Endodermal cell (in vitro differentiated cells): ENCODE results near the gene MAPK10. TPM values are rescaled to one million over a fixed set of nuclear protein-coding genes. Genes with fewer than 3 reads are reported as not detected.

Experiments used
- DNase-seq: peaks from one replicate; pipeline ENCODE4 v3.0.0-alpha.2; 2017
- H3K27ac ChIP-seq: 2 replicates; pipeline ENCODE4 v1.5.1; 2013; ENCODE audit warnings: mild to moderate bottlenecking, low read depth, low read length, moderate library complexity
- H3K27me3 ChIP-seq: 2 replicates; pipeline ENCODE4 v1.6.1; 2013; ENCODE audit warnings: mild to moderate bottlenecking, low read length, moderate library complexity; ENCODE audit not compliant: insufficient read depth, control insufficient read depth, poor library complexity, severe bottlenecking
- H3K36me3 ChIP-seq: 2 replicates; pipeline ENCODE4 v1.7.0; 2013; ENCODE audit warnings: mild to moderate bottlenecking, low read length, moderate library complexity; ENCODE audit not compliant: control insufficient read depth, insufficient read depth
- H3K4me1 ChIP-seq: one replicate; pipeline ENCODE4 v1.7.0; 2013; ENCODE audit warnings: low read length; ENCODE audit not compliant: control insufficient read depth, insufficient read depth
- H3K4me3 ChIP-seq: 2 replicates; pipeline ENCODE4 v1.5.1; 2013; ENCODE audit warnings: mild to moderate bottlenecking, low read length, moderate library complexity
- H3K9ac ChIP-seq: 2 replicates; pipeline ENCODE4 v1.6.1; 2013; ENCODE audit warnings: mild to moderate bottlenecking, low read length, moderate library complexity; ENCODE audit not compliant: poor library complexity, severe bottlenecking; ENCODE audit errors: extremely low read depth
- H3K9me3 ChIP-seq: 2 replicates; pipeline ENCODE4 v1.6.1; 2013; ENCODE audit warnings: mild to moderate bottlenecking, low read length, moderate library complexity; ENCODE audit not compliant: control insufficient read depth
- H3K27ac Mint-ChIP-seq: 2 replicates; pipeline ENCODE4 v1.8.0; 2020; ENCODE audit warnings: mixed read lengths
- H3K27me3 Mint-ChIP-seq: 2 replicates; pipeline ENCODE4 v1.8.0; 2021; ENCODE audit warnings: mild to moderate bottlenecking, mixed read lengths; ENCODE audit not compliant: insufficient read depth
- H3K36me3 Mint-ChIP-seq: 2 replicates; pipeline ENCODE4 v1.8.0; 2020; ENCODE audit warnings: low read depth, mixed read lengths
- H3K4me1 Mint-ChIP-seq: 2 replicates; pipeline ENCODE4 v1.8.0; 2020; ENCODE audit warnings: mixed read lengths
- H3K4me3 Mint-ChIP-seq: 2 replicates; pipeline ENCODE4 v1.8.0; 2020; ENCODE audit warnings: mild to moderate bottlenecking, moderate library complexity, mixed read lengths
- H3K9me3 Mint-ChIP-seq: 2 replicates; pipeline ENCODE4 v1.8.0; 2020; ENCODE audit warnings: mild to moderate bottlenecking, mixed read lengths
- CTCF ChIP-seq: fragments of 200-600 bp; sonication (generic); conservative IDR thresholded peaks from 2 replicates; pipeline ENCODE4 v1.5.0; 2021; ENCODE audit warnings: antibody characterized with exemption, mild to moderate bottlenecking
- WGBS, 2 experiments: methylation state at CpG; one replicate each; pipeline versions ENCODE4 v1.1.5 to v1.1.7; 2013; ENCODE audit warnings: missing lambda C conversion rate in 2 of 2, mixed read lengths in 1 of 2; ENCODE audit not compliant: insufficient coverage in 1 of 2, insufficient read length in 1 of 2; 5-methylcytosine and 5-hydroxymethylcytosine counted together
- total RNA-seq, 2 donors: library from RNA; stranded (reverse); fragmentation: NEBNext Ultra II Directional in 1 of 2; extraction: Animal tissue kit (Norgen Biotek cat#: 25700) in 1 of 2; gene quantifications; 2 replicates in 1 of 2; 3 replicates in 1 of 2; pipeline ENCODE4 v1.2.1, GENCODE V29; 2021

Gene MAPK10
- total RNA-seq, 2 donors from 2014 or later: 45.1 to 70.2 TPM

GRCh38 chr4:85995361-85995760 lies 364.5 kb downstream of the MAPK10 start:
- H3K36me3 ChIP-seq: peaks cover 56% of the 10 kb centered on the region
- Mint-ChIP-seq H3K9me3 (no peaks in the 10 kb centered on the region), H3K4me1 (no peaks in the 10 kb centered on the region), H3K27me3 (no peaks in the 10 kb centered on the region), H3K4me3 (no peak overlapping the region), H3K36me3 (peaks cover 46% of the 10 kb centered on the region), H3K27ac (no peak overlapping the region)
- no peak overlapping the region for H3K4me3 ChIP-seq
- H3K9me3 ChIP-seq: no peaks in the 10 kb centered on the region
- no peaks in the 10 kb centered on the region for H3K4me1 ChIP-seq
- TF ChIP-seq CTCF: no peak
- H3K9ac ChIP-seq: no peak overlapping the region
- 90 to 92% methylated on average over 6 of the region's 6 CpGs for WGBS, 2 experiments
- H3K27ac ChIP-seq: no peak overlapping the region
- H3K27me3 ChIP-seq: no peaks in the 10 kb centered on the region
- DNase-seq: no peak

- Histone ChIP-seq H3K4me1 (no peaks in the 10 kb centered on the region), H3K36me3 (peaks cover 63% of the 10 kb centered on the region), H3K9me3 (no peaks in the 10 kb centered on the region), H3K4me3 (no peak overlapping the region), H3K27me3 (no peaks in the 10 kb centered on the region), H3K27ac (no peak overlapping the region), H3K9ac (no peak overlapping the region)
- Mint-ChIP-seq H3K9me3 (no peaks in the 10 kb centered on the region), H3K36me3 (peaks cover 45% of the 10 kb centered on the region), H3K4me3 (no peak overlapping the region), H3K27me3 (no peaks in the 10 kb centered on the region), H3K4me1 (no peaks in the 10 kb centered on the region), H3K27ac (no peak overlapping the region)
- DNase-seq: no peak
- no peak for TF ChIP-seq CTCF
Measured at GRCh38 chr4:85994576-85994975, 365.3 kb downstream of the MAPK10 start.

- H3K4me3 Mint-ChIP-seq: no peak overlapping the region
- Histone ChIP-seq H3K4me3 (no peak overlapping the region), H3K4me1 (no peaks in the 10 kb centered on the region), H3K36me3 (peaks cover 72% of the 10 kb centered on the region), H3K27me3 (no peaks in the 10 kb centered on the region), H3K27ac (no peak overlapping the region), H3K9me3 (no peaks in the 10 kb centered on the region), H3K9ac (no peak overlapping the region)
- no peaks in the 10 kb centered on the region for H3K27me3 Mint-ChIP-seq
- H3K9me3 Mint-ChIP-seq: no peaks in the 10 kb centered on the region
- TF ChIP-seq CTCF: no peak
- DNase-seq: no peak
- H3K4me1 Mint-ChIP-seq: no peaks in the 10 kb centered on the region
- H3K36me3 Mint-ChIP-seq: peaks cover 47% of the 10 kb centered on the region
- H3K27ac Mint-ChIP-seq: no peak overlapping the region
- WGBS, 2 experiments: 85% methylated on average over 2 of the region's 2 CpGs; no CpG with 5 or more reads in 1 of the 2 experiments
Measured at GRCh38 chr4:85993641-85994040, 366.2 kb downstream of the MAPK10 start.
